ENCODE data around the gene ZNF548. TPM values are rescaled to one million over a fixed set of nuclear protein-coding genes. Genes with fewer than 3 reads are reported as not detected.

ZNF548 gene
- polyA plus RNA-seq, 1 donor (not counting 4 experiments of a cell fraction or from before 2014, with no cell fraction given), result 11.4 TPM

- dilution Hi-C loops (cut with MboI; ENCODE audit: extremely low pct_ligation_motif_present, low sequenced_read_pairs), result no loop called here
- Histone ChIP-seq H3K9me3 (ENCODE audit: control insufficient read depth, low read depth, low read length) (no peaks in the 10 kb centered on the region), H3K79me2 (ENCODE audit: control insufficient read depth, insufficient read depth, low read length) (peaks cover 17% of the 10 kb centered on the region)
These were observed 25.9 kb upstream of the ZNF548 start for GRCh38 chr19:57363688-57364181.

GRCh38 chr19:57366776-57367175, 22.9 kb upstream of the ZNF548 start:
- Histone ChIP-seq H3K36me3 (ENCODE audit: control insufficient read depth in 2 of 2, extremely low read depth in 1 of 2, insufficient read depth in 2 of 2, low read length in 2 of 2) (peaks cover under 1 to 2% of the 10 kb centered on the region in 2 experiments), H3K4me3 (ENCODE audit: control insufficient read depth in 2 of 3, extremely low read depth in 1 of 3, insufficient read depth in 2 of 3, low read depth in 1 of 3, low read length in 3 of 3) (no peak overlapping the region), H3K4me2 (ENCODE audit: control insufficient read depth, extremely low read depth, insufficient read depth, low read depth, low read length) (no peak overlapping the region), H3K79me2 (ENCODE audit: control insufficient read depth, insufficient read depth, low read length) (peaks cover 16% of the 10 kb centered on the region), H3K27ac (ENCODE audit: control insufficient read depth, insufficient read depth, low read length) (no peak overlapping the region), H3K27me3 (ENCODE audit: control insufficient read depth, extremely low read depth, insufficient read depth, low read length) (no peaks in the 10 kb centered on the region), H3K9me1 (ENCODE audit: control insufficient read depth, extremely low read depth, insufficient read depth, low read length) (no peaks in the 10 kb centered on the region), H3K9ac (ENCODE audit: control insufficient read depth, extremely low read depth, insufficient read depth, low read length) (no peak overlapping the region), H3K9me3 (ENCODE audit: control insufficient read depth, low read depth, low read length) (no peaks in the 10 kb centered on the region), H3K4me1 (ENCODE audit: control insufficient read depth, extremely low read depth, insufficient read depth, low read length) (peaks cover 6% of the 10 kb centered on the region), H2AFZ (ENCODE audit: control insufficient read depth, low read length) (no peak overlapping the region), H4K20me1 (ENCODE audit: control insufficient read depth, extremely low read depth, insufficient read depth, low read length) (no peaks in the 10 kb centered on the region)
- FAIRE-seq (no peak), DNase-seq (ENCODE audit: low read depth, low spot score) (no peak)
- no peak for TF ChIP-seq CTCF (optimal IDR thresholded peaks at IDR 0.05 in 1 of 3, IDR thresholded peaks at IDR 0.05 in 1 of 3, conservative IDR thresholded peaks at IDR 0.05 in 1 of 3; ENCODE audit: extremely low read depth in 1 of 3, insufficient read depth in 2 of 3, low read length in 3 of 3)
- no peak for TF ChIP-seq EZH2 (IDR thresholded peaks at IDR 0.05; ENCODE audit: low read length)
- dilution Hi-C loops (cut with MboI; ENCODE audit: extremely low pct_ligation_motif_present, low sequenced_read_pairs), result no loop called here

More at GRCh38 chr19:57363688-57364181, 25.9 kb upstream of the ZNF548 start:
- Histone ChIP-seq H3K27ac (ENCODE audit: control insufficient read depth, insufficient read depth, low read length) (peak overlapping the region; percentile 90), H4K20me1 (ENCODE audit: control insufficient read depth, extremely low read depth, insufficient read depth, low read length) (no peaks in the 10 kb centered on the region), H3K36me3 (ENCODE audit: control insufficient read depth in 2 of 2, extremely low read depth in 1 of 2, insufficient read depth in 2 of 2, low read length in 2 of 2) (peaks cover 0 to 2% of the 10 kb centered on the region in 2 experiments), H3K27me3 (ENCODE audit: control insufficient read depth, extremely low read depth, insufficient read depth, low read length) (no peaks in the 10 kb centered on the region), H3K4me2 (ENCODE audit: control insufficient read depth, extremely low read depth, insufficient read depth, low read depth, low read length) (peak overlapping the region; percentile 95), H3K4me1 (ENCODE audit: control insufficient read depth, extremely low read depth, insufficient read depth, low read length) (peaks cover 6% of the 10 kb centered on the region), H3K9me1 (ENCODE audit: control insufficient read depth, extremely low read depth, insufficient read depth, low read length) (no peaks in the 10 kb centered on the region), H3K4me3 (ENCODE audit: control insufficient read depth in 2 of 3, extremely low read depth in 1 of 3, insufficient read depth in 2 of 3, low read depth in 1 of 3, low read length in 3 of 3) (peak overlapping the region; percentile 71 to 93 (median 91)), H3K9ac (ENCODE audit: control insufficient read depth, extremely low read depth, insufficient read depth, low read length) (peak overlapping the region; percentile 88), H2AFZ (ENCODE audit: control insufficient read depth, low read length) (peak overlapping the region; percentile 88)
- no peak for DNase-seq (ENCODE audit: low read depth, low spot score)
- FAIRE-seq, result peak; percentile 44
- TF ChIP-seq CTCF (optimal IDR thresholded peaks at IDR 0.05 in 1 of 3, IDR thresholded peaks at IDR 0.05 in 1 of 3, conservative IDR thresholded peaks at IDR 0.05 in 1 of 3; ENCODE audit: extremely low read depth in 1 of 3, insufficient read depth in 2 of 3, low read length in 3 of 3) (no peak), EZH2 (IDR thresholded peaks at IDR 0.05; ENCODE audit: low read length) (no peak)
